GM12892 (cell line): Measurements from ENCODE around the gene TTC39B.
"Not testable (repeated sequence)": the region's sequence is repeated elsewhere in the genome, so short reads cannot be mapped to it uniquely, and the experiment has no call there.

ENCODE experiments used
- DNase-seq: peaks from one replicate; pipeline ENCODE4 v3.0.0; 2011; ENCODE audit not compliant: insufficient read length
- FAIRE-seq: peaks from 2 replicates; lab custom pipeline; 2011; peaks lifted over from hg19 to GRCh38; lab: Jason Lieb, UNC
- POLR2A ChIP-seq: IDR thresholded peaks from 2 replicates; pipeline ENCODE4 v1.6.1; 2011; ENCODE audit warnings: low read depth, low read length, control low read depth
- POLR2AphosphoS5 ChIP-seq: IDR thresholded peaks from 2 replicates; pipeline ENCODE4 v1.6.1; 2011; ENCODE audit warnings: low read depth, low read length, control low read depth
- TAF1 ChIP-seq: IDR thresholded peaks from 2 replicates; pipeline ENCODE4 v1.6.1; 2011; ENCODE audit warnings: low read depth, mild to moderate bottlenecking, control low read depth, low read length, borderline replicate concordance

The TTC39B gene

DNA sequence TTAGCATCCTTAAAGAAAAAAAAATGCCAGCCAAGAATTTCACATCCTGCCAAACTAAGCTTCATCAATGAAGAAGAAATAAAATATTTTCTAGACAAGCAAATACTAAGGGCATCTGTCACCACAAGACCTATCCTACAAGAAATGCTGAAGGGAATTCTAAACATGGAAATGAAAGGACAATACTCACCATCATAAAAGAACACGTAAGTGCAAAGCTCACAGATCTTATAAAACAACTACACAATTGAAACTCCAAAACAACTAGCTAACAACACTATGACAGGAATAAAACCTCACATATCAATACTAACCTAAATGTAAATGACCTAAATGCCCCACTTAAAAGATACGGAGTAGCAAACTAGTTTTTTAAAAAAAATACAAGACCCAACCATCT is 71.4 kb downstream of the TTC39B start:
- FAIRE-seq = no peak
- no peak for DNase-seq
- no peak for TF ChIP-seq POLR2AphosphoS5
- no peak for TF ChIP-seq POLR2A
- no peak for TF ChIP-seq TAF1

GRCh38 chr9:15233941-15234490 is 73.0 kb downstream of the TTC39B start:
- not testable (repeated sequence) for DNase-seq, FAIRE-seq

GRCh38 chr9:15232706-15233280 is 74.2 kb downstream of the TTC39B start:
- not testable (repeated sequence) for FAIRE-seq, DNase-seq

GRCh38 chr9:15231788-15232635 is 75.0 kb downstream of the TTC39B start:
- peak; percentile 24 for DNase-seq
- FAIRE-seq = peak; percentile 77
- TF ChIP-seq POLR2AphosphoS5 = no peak
- no peak for TF ChIP-seq POLR2A
- no peak for TF ChIP-seq TAF1

DNA sequence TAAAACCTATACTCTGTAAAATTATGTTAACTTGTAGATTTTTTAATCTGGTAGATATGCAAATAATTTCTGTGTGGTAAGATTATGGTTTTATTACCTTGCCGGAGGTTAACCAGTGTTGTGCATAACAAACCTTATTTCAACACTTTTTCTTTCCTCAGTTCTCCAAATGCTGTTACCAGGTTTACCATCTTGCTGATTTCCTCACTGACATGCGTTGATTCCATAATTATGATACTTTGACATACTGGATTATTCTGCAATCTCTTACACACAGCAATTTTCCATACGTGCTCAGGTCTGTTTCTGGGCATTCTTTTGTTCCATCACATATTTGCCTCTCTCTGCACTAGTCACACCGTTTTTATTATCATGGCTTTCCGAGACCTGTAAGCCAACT is 77.6 kb downstream of the TTC39B start:
- no peak for DNase-seq
- FAIRE-seq = no peak
- no peak for TF ChIP-seq TAF1
- no peak for TF ChIP-seq POLR2AphosphoS5
- TF ChIP-seq POLR2A = no peak

GRCh38 chr9:15227491-15227890 is 79.5 kb downstream of the TTC39B start:
- no peak for DNase-seq
- TF ChIP-seq TAF1 = no peak
- no peak for TF ChIP-seq POLR2AphosphoS5
- no peak for TF ChIP-seq POLR2A
- FAIRE-seq = no peak

DNA sequence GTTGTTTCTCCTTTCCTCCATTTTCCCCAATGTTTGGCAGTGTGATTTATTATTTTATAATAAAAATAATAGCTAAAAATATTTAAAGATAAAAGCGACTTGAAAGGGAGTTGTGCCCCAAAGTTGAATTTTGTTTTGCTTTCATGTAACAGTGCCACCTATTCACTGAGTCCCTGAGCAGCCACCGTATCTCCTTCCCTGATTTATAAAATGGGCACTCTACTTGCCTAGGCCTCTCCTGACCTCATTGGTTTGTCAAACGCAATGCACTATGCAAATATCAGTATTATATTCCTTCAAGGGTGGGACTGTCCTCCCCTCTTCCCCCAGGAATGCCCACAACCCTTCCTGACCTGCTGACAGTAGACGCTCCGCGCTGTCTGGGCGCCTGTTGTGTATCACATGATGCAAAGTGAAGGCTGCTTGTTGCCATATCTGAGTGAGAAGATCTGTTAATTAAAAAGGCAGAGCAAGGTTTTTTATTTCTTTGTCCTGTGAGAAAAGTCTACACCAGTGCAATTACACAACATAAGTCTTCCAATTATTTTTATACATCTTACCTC is 81.4 kb downstream of the TTC39B start:
- FAIRE-seq = no peak
- TF ChIP-seq TAF1 = no peak
- no peak for TF ChIP-seq POLR2A
- TF ChIP-seq POLR2AphosphoS5 = no peak
- DNase-seq = no peak

GRCh38 chr9:15222313-15222712 is 84.7 kb downstream of the TTC39B start:
- no peak for FAIRE-seq
- TF ChIP-seq TAF1 (no peak), POLR2A (no peak), POLR2AphosphoS5 (no peak)
- DNase-seq = no peak

DNA sequence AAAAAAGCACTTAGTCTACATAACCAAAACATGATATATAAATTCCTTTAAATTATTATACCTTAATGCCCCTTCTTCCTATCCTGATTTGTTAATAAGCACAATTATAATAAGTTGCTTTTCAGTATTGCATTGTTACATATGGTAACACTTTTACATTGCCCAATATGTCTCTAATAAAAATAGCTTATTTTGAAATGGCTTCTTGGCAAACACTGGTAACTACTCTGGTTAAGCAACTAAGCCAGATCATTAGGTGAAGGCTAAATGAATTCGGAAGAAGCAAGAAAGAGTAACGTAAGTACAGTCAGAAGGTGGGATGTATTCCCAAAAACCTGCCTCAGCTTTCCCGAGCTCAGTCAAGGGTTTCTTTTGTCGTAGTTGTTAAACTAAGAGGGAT is 85.3 kb downstream of the TTC39B start:
- FAIRE-seq (no peak), DNase-seq (no peak)
- no peak for TF ChIP-seq TAF1
- no peak for TF ChIP-seq POLR2AphosphoS5
- TF ChIP-seq POLR2A = no peak

DNA sequence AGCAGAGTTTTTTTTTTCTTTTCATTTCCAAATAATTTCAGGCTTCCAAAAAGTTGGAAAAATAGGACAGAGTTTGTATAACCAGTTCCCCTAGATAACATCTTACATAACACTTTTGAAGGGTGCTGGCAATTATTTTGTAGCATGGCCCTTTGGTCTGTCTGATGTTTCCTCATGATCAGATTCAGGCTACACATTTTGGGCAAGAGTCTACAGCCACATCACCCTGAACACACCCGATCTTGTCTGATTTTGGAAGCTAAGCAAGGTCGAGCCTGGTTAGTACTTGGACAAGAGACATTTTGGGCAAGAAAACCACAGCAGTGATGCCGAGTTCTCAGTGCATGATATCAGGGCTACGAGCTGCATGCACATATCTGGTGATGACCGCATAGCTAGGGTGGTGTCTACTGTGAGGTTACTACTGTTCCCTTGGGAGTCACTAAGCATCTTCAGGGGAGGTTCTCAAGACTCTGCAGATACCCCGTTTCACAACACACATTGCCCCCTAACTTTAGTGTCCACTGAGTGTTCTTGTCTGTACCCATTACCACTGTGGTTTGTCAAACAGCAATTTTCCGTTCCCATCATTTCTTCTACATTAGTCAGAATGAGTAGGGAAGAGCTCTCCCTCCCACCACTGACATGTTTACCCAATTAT is 86.2 kb downstream of the TTC39B start:
- no peak for TF ChIP-seq TAF1
- TF ChIP-seq POLR2A = no peak
- TF ChIP-seq POLR2AphosphoS5 = no peak
- FAIRE-seq (no peak), DNase-seq (no peak)

DNA sequence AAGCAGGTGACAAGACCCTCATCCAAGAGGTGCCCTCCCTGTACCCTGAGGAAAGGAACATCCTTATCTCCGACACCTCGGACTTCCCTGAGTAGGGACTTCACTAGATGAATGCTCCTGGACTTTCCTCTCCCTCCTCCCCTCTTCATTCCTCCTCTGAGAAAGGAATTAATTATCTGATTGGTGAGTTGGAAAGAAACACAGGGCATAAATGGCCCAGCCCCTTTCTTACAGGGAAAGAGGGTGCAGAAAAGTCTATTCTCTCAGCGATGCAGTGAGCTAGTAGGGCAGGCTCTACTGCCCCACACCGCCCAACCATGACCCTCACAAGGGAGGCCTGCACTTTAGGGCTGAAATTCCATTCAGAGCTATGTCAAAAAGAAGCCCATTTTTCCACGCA is 87.5 kb downstream of the TTC39B start:
- DNase-seq (no peak), FAIRE-seq (no peak)
- no peak for TF ChIP-seq POLR2A
- TF ChIP-seq TAF1 = no peak
- no peak for TF ChIP-seq POLR2AphosphoS5

GRCh38 chr9:15218994-15219393 is 88.0 kb downstream of the TTC39B start:
- FAIRE-seq (no peak), DNase-seq (no peak)

More at GRCh38 chr9:15218994-15219393, 88.0 kb downstream of the TTC39B start:
- no peak for TF ChIP-seq POLR2AphosphoS5
- no peak for TF ChIP-seq TAF1
- TF ChIP-seq POLR2A = no peak
